K562 (cell line): ENCODE data around the gene GCDH. TPM values are rescaled to one million over a fixed set of nuclear protein-coding genes. Genes with fewer than 3 reads are reported as not detected.
A peak's percentile ranks its signal among the peaks of the same experiment; 100 is the strongest.

Experiments used
- DPF2 ChIP-seq: fragments of 450-650 bp; IDR thresholded peaks from 2 replicates; pipeline ENCODE4 v1.6.1; 2016
- NCOA6 ChIP-seq: fragments of 450-650 bp; IDR thresholded peaks from 2 replicates; pipeline ENCODE4 v1.6.1; 2017; ENCODE audit warnings: mild to moderate bottlenecking
- PTBP1 ChIP-seq: fragments of 200-400 bp; formaldehyde crosslinking; IDR thresholded peaks from 2 replicates; pipeline ENCODE4 v1.6.1; 2017; ENCODE audit warnings: low read depth, low read length
- RB1 ChIP-seq: fragments of 450-650 bp; IDR thresholded peaks from 2 replicates; pipeline ENCODE4 v1.6.1; 2017; ENCODE audit warnings: low read depth, mild to moderate bottlenecking
- SMAD1 ChIP-seq: fragments of 150-350 bp; IDR thresholded peaks from 2 replicates; pipeline ENCODE4 v1.6.1; 2014; ENCODE audit warnings: low read length, low read depth; ENCODE audit not compliant: partially characterized antibody
- SMC3 ChIP-seq: conservative IDR thresholded peaks from 2 replicates; pipeline ENCODE4 v1.6.1; 2011; ENCODE audit warnings: low read depth, low read length, improper control_type of control experiment; ENCODE audit not compliant: insufficient read depth
- ZNF41 ChIP-seq: fragments of 250-450 bp; sonication (Bioruptor Pico); conservative IDR thresholded peaks from 2 replicates; pipeline ENCODE4 v1.4.0; 2020; ENCODE audit warnings: mild to moderate bottlenecking
- ZNF444 ChIP-seq: fragments of 250-450 bp; sonication (Bioruptor Pico); IDR thresholded peaks from 2 replicates; pipeline ENCODE4 v1.4.0; 2020; ENCODE audit warnings: mild to moderate bottlenecking, moderate library complexity
- polyA plus RNA-seq, 8 experiments: library from polyadenylated mRNA; depleted of rRNA in 4 of 8; stranded (reverse) in 5 of 8; unstranded in 3 of 8; fragments of >200 nt; fragmentation: Nextera tagmentation in 2 of 8; fragmentation: Illumina TruSeq in 1 of 8; extraction: Ambion mirVana in 2 of 8; extraction: Trizol in 1 of 8; gene quantifications; 2 replicates each; pipeline versions ENCODE4 v1.2.1 to v1.2.3, GENCODE V29; 2011 to 2014; ENCODE audit warnings: inconsistent platforms in 1 of 8, missing spikeins in 1 of 8
- total RNA-seq, 7 experiments: library from RNA; depleted of rRNA in 6 of 7; stranded (reverse); fragments of >200 nt in 6 of 7; fragmentation: Illumina TruSeq in 2 of 7; extraction: Trizol in 2 of 7; gene quantifications; 2 replicates each; pipeline versions ENCODE4 v1.2.1 to v1.2.3, GENCODE V29; 2011 to 2021; ENCODE audit warnings: low replicate concordance in 1 of 7
- TF ChIP-seq, protein P1 (sequence below): sonication (generic); formaldehyde crosslinking; IDR thresholded peaks from 2 replicates; pipeline ENCODE4 v1.8.0; 2022; ENCODE audit warnings: missing genetic modification reagents, mild to moderate bottlenecking, moderate library complexity, borderline replicate concordance

GCDH gene
- total and polyA plus RNA-seq, 9 of the 15 experiments (the other 6 are each of a cell fraction or from before 2014, with no cell fraction given): 2.9 to 50.8 (median 19.1) TPM

DNA sequence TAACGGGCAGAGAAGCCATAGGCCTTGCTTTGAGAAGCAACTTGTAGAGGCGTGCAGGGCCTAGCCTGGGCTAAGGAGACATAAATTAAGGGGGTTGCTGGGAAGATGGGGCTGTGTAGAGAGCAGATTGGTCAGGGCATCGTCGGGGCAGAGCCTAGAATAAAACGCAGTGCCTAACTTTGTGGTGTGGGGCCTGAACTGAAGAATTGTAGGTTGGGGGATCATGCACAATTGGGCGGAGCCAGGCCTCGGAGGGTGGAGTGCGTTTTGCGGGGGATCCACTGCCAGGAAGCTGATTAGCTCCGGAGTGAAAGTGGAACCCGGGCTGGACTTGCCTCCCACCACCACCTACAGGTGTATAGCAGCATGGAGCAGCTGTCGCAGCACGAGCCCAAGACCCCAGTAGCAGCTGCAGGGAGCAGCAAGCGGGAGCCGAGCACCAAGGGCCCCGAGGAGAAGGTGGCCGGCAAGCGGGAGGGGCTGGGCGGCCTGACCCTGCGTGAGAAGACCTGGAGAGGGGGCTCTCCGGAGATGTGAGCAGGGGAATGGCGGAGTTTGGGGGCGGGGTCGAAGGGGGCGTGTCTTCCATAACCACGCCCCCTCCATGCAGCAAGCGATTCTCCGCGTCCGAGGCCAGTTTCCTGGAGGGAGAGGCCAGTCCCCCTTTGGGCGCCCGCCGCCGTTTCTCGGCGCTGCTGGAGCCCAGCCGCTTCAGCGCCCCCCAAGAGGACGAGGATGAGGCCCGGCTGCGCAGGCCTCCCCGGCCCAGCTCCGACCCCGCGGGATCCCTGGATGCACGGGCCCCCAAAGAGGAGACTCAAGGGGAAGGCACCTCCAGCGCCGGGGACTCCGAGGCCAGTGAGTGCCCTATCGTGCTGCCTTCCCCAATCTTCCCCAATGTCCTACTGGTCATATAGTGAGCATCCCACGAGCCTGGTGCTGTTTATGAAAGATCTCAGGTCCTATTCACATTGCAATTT, 23.6 kb upstream of the GCDH start (continued):
- TF ChIP-seq SMC3 (0 out of 2 replicates have a peak, but pooled peaks have one; percentile 3), PTBP1 (no peak), ZNF444 (no peak), SMAD1 (no peak), DPF2 (no peak; the same call in 1 of the 2 replicates), RB1 (peak; percentile 33; the same call in 1 of the 2 replicates), ZNF41 (no peak), NCOA6 (no peak)
- TF ChIP-seq, protein P1, sequence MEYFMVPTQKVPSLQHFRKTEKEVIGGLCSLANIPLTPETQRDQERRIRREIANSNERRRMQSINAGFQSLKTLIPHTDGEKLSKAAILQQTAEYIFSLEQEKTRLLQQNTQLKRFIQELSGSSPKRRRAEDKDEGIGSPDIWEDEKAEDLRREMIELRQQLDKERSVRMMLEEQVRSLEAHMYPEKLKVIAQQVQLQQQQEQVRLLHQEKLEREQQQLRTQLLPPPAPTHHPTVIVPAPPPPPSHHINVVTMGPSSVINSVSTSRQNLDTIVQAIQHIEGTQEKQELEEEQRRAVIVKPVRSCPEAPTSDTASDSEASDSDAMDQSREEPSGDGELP (CRISPR knock-in tag): peak; percentile 83; the same call in 1 of the 2 replicates
